NB4 (cell line): Measurements from ENCODE around the gene SEC61B.

Source experiments
- MYC ChIP-seq: IDR thresholded peaks from 2 replicates; pipeline ENCODE4 v1.6.1; 2011; ENCODE audit warnings: low read depth, low read length
- POLR2A ChIP-seq: IDR thresholded peaks from 2 replicates; pipeline ENCODE4 v1.6.1; 2011; ENCODE audit warnings: mild to moderate bottlenecking; ENCODE audit not compliant: insufficient read length; ENCODE audit errors: extremely low read depth
- TF ChIP-seq, protein P1 (sequence below): IDR thresholded peaks from one replicate; pipeline ENCODE4 v1.5.1; 2012; ENCODE audit warnings: low read depth, low read length
- TF ChIP-seq, protein P2 (sequence below): IDR thresholded peaks from 2 replicates; pipeline ENCODE4 v1.6.1; 2011; ENCODE audit warnings: low read depth, low read length

GRCh38 chr9:99190597-99191283 lies 31.3 kb upstream of the SEC61B start:
- TF ChIP-seq, protein P1, sequence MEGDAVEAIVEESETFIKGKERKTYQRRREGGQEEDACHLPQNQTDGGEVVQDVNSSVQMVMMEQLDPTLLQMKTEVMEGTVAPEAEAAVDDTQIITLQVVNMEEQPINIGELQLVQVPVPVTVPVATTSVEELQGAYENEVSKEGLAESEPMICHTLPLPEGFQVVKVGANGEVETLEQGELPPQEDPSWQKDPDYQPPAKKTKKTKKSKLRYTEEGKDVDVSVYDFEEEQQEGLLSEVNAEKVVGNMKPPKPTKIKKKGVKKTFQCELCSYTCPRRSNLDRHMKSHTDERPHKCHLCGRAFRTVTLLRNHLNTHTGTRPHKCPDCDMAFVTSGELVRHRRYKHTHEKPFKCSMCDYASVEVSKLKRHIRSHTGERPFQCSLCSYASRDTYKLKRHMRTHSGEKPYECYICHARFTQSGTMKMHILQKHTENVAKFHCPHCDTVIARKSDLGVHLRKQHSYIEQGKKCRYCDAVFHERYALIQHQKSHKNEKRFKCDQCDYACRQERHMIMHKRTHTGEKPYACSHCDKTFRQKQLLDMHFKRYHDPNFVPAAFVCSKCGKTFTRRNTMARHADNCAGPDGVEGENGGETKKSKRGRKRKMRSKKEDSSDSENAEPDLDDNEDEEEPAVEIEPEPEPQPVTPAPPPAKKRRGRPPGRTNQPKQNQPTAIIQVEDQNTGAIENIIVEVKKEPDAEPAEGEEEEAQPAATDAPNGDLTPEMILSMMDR: no peak
- no peak for TF ChIP-seq POLR2A
- no peak for TF ChIP-seq MYC
- TF ChIP-seq, protein P2, sequence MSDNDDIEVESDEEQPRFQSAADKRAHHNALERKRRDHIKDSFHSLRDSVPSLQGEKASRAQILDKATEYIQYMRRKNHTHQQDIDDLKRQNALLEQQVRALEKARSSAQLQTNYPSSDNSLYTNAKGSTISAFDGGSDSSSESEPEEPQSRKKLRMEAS: no peak
